ENCODE results near the gene C1orf35. TPM values are rescaled to one million over a fixed set of nuclear protein-coding genes. Genes with fewer than 3 reads are reported as not detected.

C1orf35 gene
- 10 to 100 TPM; 16.0 to 24.7 (median 21.0) TPM for total RNA-seq
- 10 to 100 TPM in 1 of 2 donors, 1 to 10 TPM in 1; 2.8 to 29.3 TPM for polyA plus RNA-seq
- long read RNA-seq, donor 1, transcript C1orf35-201 (8 exons, 1,427 nt) = major isoform, 15 of 40 reads
- long read RNA-seq, donor 1, partial matches to known transcripts = 16 of 40 reads
- long read RNA-seq, donor 1, other reads (novel, unspliced or antisense) = 8 of 40 reads
- long read RNA-seq, donor 2, transcript C1orf35-201 (8 exons, 1,427 nt) = major isoform, 16 of 55 reads
- long read RNA-seq, donor 2, partial matches to known transcripts = 38 of 55 reads
- long read RNA-seq, donor 2, other reads (novel, unspliced or antisense) = 0 of 55 reads
- long read RNA-seq, donor 3, transcript C1orf35-201 (8 exons, 1,427 nt) = major isoform, 34 of 60 reads
- long read RNA-seq, donor 3, partial matches to known transcripts = 8 of 60 reads
- long read RNA-seq, donor 3, other reads (novel, unspliced or antisense) = 16 of 60 reads

GRCh38 chr1:228102791-228103620 lies at the start of gene C1orf35:
C1orf35 (minus strand) TSS chr1:228103325; CDS start chr1:228103227, 98 bp downstream.
- Histone ChIP-seq H3K36me3 (no peaks in the 10 kb centered on the region), H3K4me3 (peak within 1 kb of the TSS; percentile 89), H3K27ac (peak within 1 kb of the TSS; percentile 80 to 86), H3K4me1 (ENCODE audit: insufficient read depth) (peaks cover 2% of the 10 kb centered on the region), H3K9me3 (no peaks in the 10 kb centered on the region), H3K27me3 (no peaks in the 10 kb centered on the region)
- intact Hi-C loops (cut with DNase I) = loop anchor here in 1 of 4 donors (1.0 to 5.0 kb wide), 2 partner anchors 21 to 1739 kb away; partner anchors contain the start of gene ARF1
- 0 to 1% (median 1%) methylated on average over 70 to 104 of the region's 104 CpGs for WGBS, 3 donors
- peak; percentile 92 to 98 (median 94) for DNase-seq
- TF ChIP-seq, protein P1, sequence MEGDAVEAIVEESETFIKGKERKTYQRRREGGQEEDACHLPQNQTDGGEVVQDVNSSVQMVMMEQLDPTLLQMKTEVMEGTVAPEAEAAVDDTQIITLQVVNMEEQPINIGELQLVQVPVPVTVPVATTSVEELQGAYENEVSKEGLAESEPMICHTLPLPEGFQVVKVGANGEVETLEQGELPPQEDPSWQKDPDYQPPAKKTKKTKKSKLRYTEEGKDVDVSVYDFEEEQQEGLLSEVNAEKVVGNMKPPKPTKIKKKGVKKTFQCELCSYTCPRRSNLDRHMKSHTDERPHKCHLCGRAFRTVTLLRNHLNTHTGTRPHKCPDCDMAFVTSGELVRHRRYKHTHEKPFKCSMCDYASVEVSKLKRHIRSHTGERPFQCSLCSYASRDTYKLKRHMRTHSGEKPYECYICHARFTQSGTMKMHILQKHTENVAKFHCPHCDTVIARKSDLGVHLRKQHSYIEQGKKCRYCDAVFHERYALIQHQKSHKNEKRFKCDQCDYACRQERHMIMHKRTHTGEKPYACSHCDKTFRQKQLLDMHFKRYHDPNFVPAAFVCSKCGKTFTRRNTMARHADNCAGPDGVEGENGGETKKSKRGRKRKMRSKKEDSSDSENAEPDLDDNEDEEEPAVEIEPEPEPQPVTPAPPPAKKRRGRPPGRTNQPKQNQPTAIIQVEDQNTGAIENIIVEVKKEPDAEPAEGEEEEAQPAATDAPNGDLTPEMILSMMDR (IDR thresholded peaks at IDR 0.05) = peak in 1 of 3 donors; percentile 26
- no peak for TF ChIP-seq EP300 (IDR thresholded peaks at IDR 0.05)
- peak; percentile 66 for TF ChIP-seq POLR2A (IDR thresholded peaks at IDR 0.05)

GRCh38 chr1:228152918-228153258 lies 49.8 kb upstream of the C1orf35 start:
- no peak overlapping the region for H3K4me3 ChIP-seq
- DNase-seq = no peak
- no peaks in the 10 kb centered on the region for H3K9me3 ChIP-seq
- TF ChIP-seq EP300 (IDR thresholded peaks at IDR 0.05) = no peak
- no peak for TF ChIP-seq POLR2A (IDR thresholded peaks at IDR 0.05)
- TF ChIP-seq, protein P1 (IDR thresholded peaks at IDR 0.05) = no peak
- 65 to 81% (median 75%) methylated on average over 3 of the region's 3 CpGs for WGBS, 3 donors
- no peaks in the 10 kb centered on the region for H3K27me3 ChIP-seq
- peaks cover 25% of the 10 kb centered on the region for H3K4me1 ChIP-seq (ENCODE audit: insufficient read depth)
- peak overlapping the region in 1 of 2 donors; percentile 99 for H3K27ac ChIP-seq
- no peaks in the 10 kb centered on the region for H3K36me3 ChIP-seq
- intact Hi-C loops (cut with DNase I) = no loop called here

- Histone ChIP-seq H3K27ac (peak overlapping the region in 1 of 2 donors; percentile 99), H3K36me3 (no peaks in the 10 kb centered on the region), H3K9me3 (no peaks in the 10 kb centered on the region), H3K4me3 (no peak overlapping the region), H3K27me3 (no peaks in the 10 kb centered on the region), H3K4me1 (ENCODE audit: insufficient read depth) (peaks cover 25% of the 10 kb centered on the region)
- TF ChIP-seq POLR2A (IDR thresholded peaks at IDR 0.05) (no peak), EP300 (IDR thresholded peaks at IDR 0.05) (no peak)
- TF ChIP-seq, protein P1 (IDR thresholded peaks at IDR 0.05) = no peak
- DNase-seq = peak in 3 of 5 donors; percentile 38 to 51 (median 41)
- intact Hi-C loops (cut with DNase I) = no loop called here
- WGBS, 3 donors = 90 to 93% (median 92%) methylated on average over 17 to 19 of the region's 19 CpGs
These were observed 49.2 kb upstream of the C1orf35 start for GRCh38 chr1:228152097-228152917.
